Thoracic aorta (tissue), 2 donors: ENCODE results near the gene PITPNC1. TPM values are rescaled to one million over a fixed set of nuclear protein-coding genes. Genes with fewer than 3 reads are reported as not detected.

ENCODE experiments used
- ATAC-seq: fragments of 150-250 bp; one replicate; pipeline ENCODE4 v1.8.0; 2017; ENCODE audit warnings: low read depth; ENCODE audit not compliant: insufficient number of reproducible peaks, low FRiP score
- DNase-seq: peaks from one replicate; pipeline ENCODE4 v3.0.0-alpha.2; 2020; ENCODE audit warnings: low spot score
- H3K27ac ChIP-seq, 2 donors: fragments of 200-600 bp; sonication (generic); 1 replicate in 1 of 2; 2 replicates in 1 of 2; pipeline ENCODE4 v1.5.1; 2016; ENCODE audit warnings: mild to moderate bottlenecking in 2 of 2, moderate library complexity in 2 of 2
- H3K27me3 ChIP-seq: fragments of 200-600 bp; sonication (generic); replicated peaks from 2 replicates; pipeline ENCODE4 v1.6.0; 2016; ENCODE audit warnings: mild to moderate bottlenecking; ENCODE audit not compliant: insufficient read depth
- H3K36me3 ChIP-seq: fragments of 200-600 bp; sonication (generic); one replicate; pipeline ENCODE4 v1.5.1; 2016
- H3K4me1 ChIP-seq, 2 donors: fragments of 200-600 bp; sonication (generic); 1 replicate in 1 of 2; 2 replicates in 1 of 2; pipeline versions ENCODE4 v1.5.1 to v1.6.0; 2016; ENCODE audit warnings: low read depth in 2 of 2, mild to moderate bottlenecking in 1 of 2; ENCODE audit not compliant: control insufficient read depth in 1 of 2
- H3K4me3 ChIP-seq: fragments of 200-600 bp; sonication (generic); 2 replicates; pipeline ENCODE4 v1.5.1; 2016; ENCODE audit warnings: mild to moderate bottlenecking
- H3K9me3 ChIP-seq: fragments of 200-600 bp; sonication (generic); 2 replicates; pipeline ENCODE4 v1.5.1; 2016
- total RNA-seq, 2 donors: library from RNA; depleted of rRNA; stranded (reverse); fragments of >200 nt; gene quantifications; one replicate each; pipeline versions ENCODE4 v1.1.0 to v1.2.3, GENCODE V29; 2016
- TF ChIP-seq, protein P1 (sequence below): fragments of 200-600 bp; sonication (generic); IDR thresholded peaks from one replicate; pipeline ENCODE4 v1.5.1; 2019; ENCODE audit warnings: antibody characterized with exemption

The PITPNC1 gene
- total RNA-seq, 2 donors from 2014 or later: 8.4 to 28.8 TPM

DNA sequence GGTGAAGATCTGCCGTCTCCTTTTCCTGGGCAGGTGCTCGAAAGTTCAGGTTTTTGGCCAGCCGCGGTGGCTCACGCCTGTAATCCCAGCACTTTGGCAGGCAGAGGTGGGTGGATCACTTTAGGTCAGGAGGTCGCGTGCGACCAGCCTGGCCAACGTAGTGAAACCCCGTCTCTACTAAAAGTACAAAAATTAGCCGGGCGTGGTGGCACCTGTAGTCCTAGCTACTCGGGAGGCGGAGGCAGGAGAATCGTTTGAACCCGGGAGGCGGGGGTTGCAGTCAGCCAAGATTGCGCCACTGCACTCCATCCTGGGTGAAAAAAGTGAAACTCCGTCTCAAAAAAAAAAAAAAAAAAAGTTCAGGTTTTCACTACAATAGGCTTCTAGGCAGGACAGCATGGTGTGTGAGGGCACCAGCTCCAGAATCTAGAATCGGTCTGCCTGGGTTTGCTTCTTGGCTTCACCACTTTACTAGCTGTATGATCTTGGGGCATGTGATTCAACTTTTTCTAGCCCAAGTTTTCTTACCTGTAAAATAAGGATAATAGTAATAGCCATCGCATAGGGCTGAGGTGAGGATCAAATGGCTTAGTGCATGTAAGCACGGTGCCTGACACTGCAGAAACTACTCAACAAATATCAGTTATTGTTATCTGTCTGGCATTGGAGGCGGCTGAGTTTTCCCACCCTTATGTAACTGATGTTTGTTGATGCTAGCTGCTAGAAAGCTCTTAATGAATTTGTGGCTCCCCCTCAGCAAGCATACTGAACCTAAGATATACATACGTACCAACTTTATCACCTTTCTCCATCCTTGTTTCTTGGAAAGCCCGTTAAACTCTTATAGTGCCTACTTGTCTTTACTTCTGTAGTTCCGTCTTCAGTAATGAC lies 12.0 kb upstream of the PITPNC1 start:
- Histone ChIP-seq H3K36me3 (no peaks in the 10 kb centered on the region), H3K27ac (peak overlapping the region; percentile 89), H3K27me3 (no peaks in the 10 kb centered on the region), H3K4me3 (peak overlapping the region; percentile 93), H3K4me1 (peaks cover 31 to 40% of the 10 kb centered on the region in 2 donors), H3K9me3 (no peaks in the 10 kb centered on the region)
- no peak for DNase-seq
- no peak for ATAC-seq
- TF ChIP-seq, protein P1, sequence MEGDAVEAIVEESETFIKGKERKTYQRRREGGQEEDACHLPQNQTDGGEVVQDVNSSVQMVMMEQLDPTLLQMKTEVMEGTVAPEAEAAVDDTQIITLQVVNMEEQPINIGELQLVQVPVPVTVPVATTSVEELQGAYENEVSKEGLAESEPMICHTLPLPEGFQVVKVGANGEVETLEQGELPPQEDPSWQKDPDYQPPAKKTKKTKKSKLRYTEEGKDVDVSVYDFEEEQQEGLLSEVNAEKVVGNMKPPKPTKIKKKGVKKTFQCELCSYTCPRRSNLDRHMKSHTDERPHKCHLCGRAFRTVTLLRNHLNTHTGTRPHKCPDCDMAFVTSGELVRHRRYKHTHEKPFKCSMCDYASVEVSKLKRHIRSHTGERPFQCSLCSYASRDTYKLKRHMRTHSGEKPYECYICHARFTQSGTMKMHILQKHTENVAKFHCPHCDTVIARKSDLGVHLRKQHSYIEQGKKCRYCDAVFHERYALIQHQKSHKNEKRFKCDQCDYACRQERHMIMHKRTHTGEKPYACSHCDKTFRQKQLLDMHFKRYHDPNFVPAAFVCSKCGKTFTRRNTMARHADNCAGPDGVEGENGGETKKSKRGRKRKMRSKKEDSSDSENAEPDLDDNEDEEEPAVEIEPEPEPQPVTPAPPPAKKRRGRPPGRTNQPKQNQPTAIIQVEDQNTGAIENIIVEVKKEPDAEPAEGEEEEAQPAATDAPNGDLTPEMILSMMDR: no peak

DNA sequence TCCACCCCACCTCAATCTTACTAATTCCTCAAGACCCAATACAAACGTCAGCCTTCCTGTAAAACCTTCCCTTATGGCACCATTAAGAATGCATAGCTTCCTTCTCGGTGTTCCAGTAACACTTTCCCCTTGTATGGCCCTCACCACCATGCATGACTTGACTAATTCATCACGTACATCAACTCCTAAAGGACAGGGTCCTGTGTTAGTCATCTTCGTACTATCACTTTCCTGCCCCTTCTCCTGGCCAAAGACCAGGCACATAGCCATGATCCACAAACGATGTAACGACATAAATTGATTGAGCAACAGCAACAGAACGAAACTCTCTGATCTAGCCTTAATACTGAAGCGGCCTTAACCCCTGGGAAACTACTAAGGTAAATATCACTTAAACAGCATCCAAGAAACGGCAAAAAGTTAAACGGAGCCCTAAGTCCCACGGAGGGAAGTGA lies 11.3 kb upstream of the PITPNC1 start:
- Histone ChIP-seq H3K9me3 (no peaks in the 10 kb centered on the region), H3K36me3 (no peaks in the 10 kb centered on the region), H3K4me3 (peak overlapping the region; percentile 93), H3K27ac (peak overlapping the region; percentile 89), H3K4me1 (peaks cover 25 to 40% of the 10 kb centered on the region in 2 donors), H3K27me3 (no peaks in the 10 kb centered on the region)
- ATAC-seq (peak; percentile 36), DNase-seq (no peak)
- TF ChIP-seq, protein P1: no peak

DNA sequence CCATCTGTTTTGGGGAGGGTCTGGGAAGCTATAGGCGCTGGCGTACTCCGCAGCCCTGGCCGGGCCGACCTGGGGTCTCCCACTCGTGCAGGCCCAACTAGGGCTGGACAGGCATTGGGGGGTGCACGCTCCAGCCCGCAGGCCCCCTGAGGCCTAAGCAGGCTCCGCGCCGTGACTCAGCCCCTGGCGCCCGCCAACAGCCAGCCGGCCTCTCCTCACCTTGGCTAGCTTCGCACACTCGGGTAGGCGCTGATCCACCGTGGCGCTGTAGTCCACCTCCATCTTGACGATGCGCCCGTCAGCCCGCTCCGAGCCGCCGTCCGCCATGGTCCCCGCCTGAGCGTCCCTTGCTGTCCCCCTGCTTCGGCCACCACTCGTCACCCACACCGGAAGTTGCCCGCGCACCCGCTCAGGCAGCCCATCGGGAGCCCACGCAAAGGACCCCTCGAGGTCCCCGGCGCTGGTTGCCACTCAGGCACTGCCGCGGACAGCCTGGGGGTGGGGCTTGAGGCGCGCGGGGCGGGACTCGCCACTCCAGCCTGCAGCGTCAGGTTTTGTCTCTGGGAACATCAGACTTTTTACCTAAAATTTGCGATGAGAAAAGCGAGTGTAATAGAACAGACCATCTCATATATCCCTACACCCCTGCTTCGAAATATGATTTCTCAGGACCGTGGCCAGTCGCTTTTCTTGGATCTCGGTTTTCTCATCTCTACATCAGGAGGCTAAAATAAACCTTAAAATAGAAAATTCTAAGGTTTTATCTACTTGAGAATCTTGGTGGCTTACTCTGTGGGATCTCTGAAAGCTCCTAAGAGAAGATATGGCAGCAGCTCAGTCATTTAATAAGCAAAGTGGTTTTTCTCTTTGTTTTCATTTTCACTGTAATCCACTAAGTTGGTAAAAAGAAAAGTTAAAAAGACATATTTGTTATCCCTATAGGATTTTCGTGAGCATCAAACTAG lies 10.6 kb upstream of the PITPNC1 start, which contains the start of gene PSMD12:
Gene PSMD12, minus strand, starts transcription at position 385 of the 965 bp plus-strand sequence. Its CDS starts 58 bp downstream, at position 327.
- TF ChIP-seq, protein P1: no peak
- Histone ChIP-seq H3K4me1 (peaks cover 25 to 40% of the 10 kb centered on the region in 2 donors), H3K36me3 (no peaks in the 10 kb centered on the region), H3K9me3 (no peaks in the 10 kb centered on the region), H3K27ac (peak within 1 kb of the TSS; percentile 89), H3K4me3 (peak within 1 kb of the TSS; percentile 93), H3K27me3 (no peaks in the 10 kb centered on the region)
- ATAC-seq: peak; percentile 89
- DNase-seq: peak; percentile 75

DNA sequence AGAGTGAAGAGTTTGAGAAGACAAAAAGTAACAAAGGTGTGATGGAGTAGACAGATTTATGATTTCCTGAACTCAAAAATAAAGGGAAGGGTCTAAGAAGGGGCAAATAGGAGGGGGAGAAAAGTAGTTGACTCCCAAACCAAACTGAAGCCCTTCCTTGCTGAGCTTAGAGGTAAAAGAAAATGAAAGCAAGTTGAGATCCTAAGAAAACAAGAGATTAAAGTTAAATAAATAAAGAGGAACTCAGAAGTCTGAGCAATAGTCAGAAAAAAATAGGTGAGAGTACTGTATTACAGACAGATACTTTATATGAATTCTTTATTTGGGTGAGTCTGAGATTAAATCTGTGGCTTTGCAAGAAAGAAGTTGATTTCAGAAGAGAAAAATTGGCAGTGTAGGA lies 7.4 kb upstream of the PITPNC1 start:
- DNase-seq (no peak), ATAC-seq (no peak)
- H3K27ac ChIP-seq: no peak overlapping the region
- peaks cover 10 to 18% of the 10 kb centered on the region in 2 donors for H3K4me1 ChIP-seq
- H3K4me3 ChIP-seq: no peak overlapping the region
- H3K9me3 ChIP-seq: no peaks in the 10 kb centered on the region
- no peaks in the 10 kb centered on the region for H3K36me3 ChIP-seq
- H3K27me3 ChIP-seq: no peaks in the 10 kb centered on the region
- TF ChIP-seq, protein P1: no peak
